Stimulated activated naive CD8-positive, alpha-beta T cell treated with anti-CD3 and anti-CD28 coated beads, Interleukin-15, Interleukin-2, amounts not matched to agents 100 ng/mL and 50 ng/mL, for 24 hours (primary cell): ENCODE results near the gene INSIG2.

Source experiments
- H3K27ac Mint-ChIP-seq: one replicate; pipeline ENCODE4 v1.8.0; 2021; ENCODE audit warnings: mild to moderate bottlenecking, mixed read lengths
- H3K27me3 Mint-ChIP-seq: one replicate; pipeline ENCODE4 v1.8.0; 2021; ENCODE audit warnings: mixed read lengths
- H3K36me3 Mint-ChIP-seq: one replicate; pipeline ENCODE4 v1.8.0; 2021; ENCODE audit warnings: low read depth, mixed read lengths
- H3K4me1 Mint-ChIP-seq: one replicate; pipeline ENCODE4 v1.8.0; 2021; ENCODE audit warnings: low read depth, mixed read lengths
- H3K4me3 Mint-ChIP-seq: one replicate; pipeline ENCODE4 v1.8.0; 2021; ENCODE audit warnings: mild to moderate bottlenecking, mixed read lengths
- H3K9me3 Mint-ChIP-seq: one replicate; pipeline ENCODE4 v1.8.0; 2021; ENCODE audit warnings: mixed read lengths

Gene INSIG2

DNA sequence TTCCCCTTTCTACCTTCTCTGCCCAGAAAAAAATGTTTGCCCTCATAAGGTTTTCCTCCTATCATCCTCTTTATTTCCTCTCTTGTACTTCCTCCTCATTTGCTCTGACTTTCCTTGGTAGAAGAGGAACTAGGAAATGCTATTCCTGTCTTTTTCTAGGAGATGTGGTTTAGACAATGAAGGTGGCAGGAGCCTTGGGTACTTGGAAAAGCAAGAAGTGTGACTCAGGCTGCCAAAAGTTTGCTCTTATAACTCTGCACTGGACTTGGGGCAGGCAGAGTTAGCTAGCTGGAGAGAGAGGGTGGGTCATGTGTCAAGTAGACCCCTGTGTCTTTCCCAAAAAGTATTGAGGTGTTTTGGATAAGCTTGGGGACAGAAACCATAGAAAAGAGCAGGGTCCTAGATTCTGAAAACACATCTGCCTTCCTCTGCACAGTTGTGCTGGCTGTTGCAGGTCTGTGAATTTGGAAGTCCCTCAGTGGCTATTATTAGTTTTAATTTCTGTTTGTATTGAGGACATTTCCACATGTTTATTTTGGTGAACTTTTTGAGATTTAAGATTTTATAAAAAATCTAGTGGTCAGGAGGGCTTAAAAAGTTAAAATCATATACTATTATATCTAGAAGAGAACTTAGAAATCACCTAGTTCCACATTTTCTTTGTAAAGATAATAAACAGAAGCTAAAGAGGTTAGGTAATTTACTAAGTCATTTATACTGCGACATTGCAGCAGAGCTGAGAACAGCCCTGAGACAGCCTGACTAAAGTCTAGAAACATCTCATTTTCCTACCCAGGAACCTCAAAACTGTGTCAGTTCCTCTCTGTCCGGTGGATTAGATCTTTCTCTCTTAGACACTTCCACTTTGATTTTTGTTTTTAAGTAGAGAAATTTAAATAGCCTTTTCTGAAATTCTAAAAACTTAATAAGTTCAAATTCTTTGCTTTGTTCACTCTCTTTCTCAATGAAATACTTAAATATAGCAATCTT is 16.0 kb downstream of the INSIG2 start:
- Mint-ChIP-seq H3K27me3 (no peaks in the 10 kb centered on the region), H3K9me3 (no peaks in the 10 kb centered on the region), H3K27ac (peak overlapping the region; percentile 13), H3K36me3 (peaks cover 68% of the 10 kb centered on the region), H3K4me1 (peaks cover 3% of the 10 kb centered on the region), H3K4me3 (no peak overlapping the region)

DNA sequence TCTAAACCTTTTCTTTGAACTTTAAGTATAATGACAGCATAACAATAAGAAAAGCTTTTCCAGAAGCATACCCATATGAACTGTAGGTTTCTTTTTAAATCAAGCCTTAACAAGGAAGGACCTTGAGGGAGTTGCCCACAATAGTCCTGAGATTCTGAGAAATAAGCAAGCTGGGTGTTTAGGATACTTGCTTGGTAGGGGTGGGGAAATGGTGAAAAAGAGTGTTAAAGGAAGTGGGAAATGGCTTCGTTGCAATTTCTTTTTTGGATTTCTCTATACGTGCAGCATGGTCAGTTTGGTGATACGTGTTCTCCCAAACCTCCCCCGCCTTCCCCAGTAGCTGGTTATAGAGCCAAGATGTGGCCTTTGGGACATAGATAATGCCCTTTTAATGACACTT is 17.2 kb downstream of the INSIG2 start:
- H3K4me1 Mint-ChIP-seq: peaks cover 3% of the 10 kb centered on the region
- H3K36me3 Mint-ChIP-seq: peaks cover 62% of the 10 kb centered on the region
- no peak overlapping the region for H3K4me3 Mint-ChIP-seq
- no peaks in the 10 kb centered on the region for H3K9me3 Mint-ChIP-seq
- no peak overlapping the region for H3K27ac Mint-ChIP-seq
- H3K27me3 Mint-ChIP-seq: no peaks in the 10 kb centered on the region

DNA sequence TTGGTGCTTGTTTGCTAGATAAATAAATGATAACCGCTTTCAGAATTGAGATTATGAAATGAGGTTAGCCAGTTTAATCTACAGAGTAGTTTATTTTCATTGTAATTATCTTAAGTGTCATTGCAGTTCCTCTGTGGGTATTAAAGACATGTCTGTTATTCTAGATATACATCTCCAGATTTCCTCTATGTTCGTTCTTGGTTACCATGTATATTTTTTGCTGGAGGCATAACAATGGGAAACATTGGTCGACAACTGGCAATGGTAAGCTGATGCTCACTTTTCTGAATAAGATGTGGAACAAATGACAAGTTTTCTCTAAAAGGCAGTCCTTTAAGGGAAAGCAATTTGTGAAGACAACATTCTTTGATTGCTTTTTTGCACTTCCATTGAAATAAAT is 18.7 kb downstream of the INSIG2 start:
- Mint-ChIP-seq H3K4me1 (peaks cover 3% of the 10 kb centered on the region), H3K9me3 (no peaks in the 10 kb centered on the region), H3K36me3 (peaks cover 60% of the 10 kb centered on the region), H3K27me3 (no peaks in the 10 kb centered on the region), H3K27ac (no peak overlapping the region), H3K4me3 (no peak overlapping the region)

DNA sequence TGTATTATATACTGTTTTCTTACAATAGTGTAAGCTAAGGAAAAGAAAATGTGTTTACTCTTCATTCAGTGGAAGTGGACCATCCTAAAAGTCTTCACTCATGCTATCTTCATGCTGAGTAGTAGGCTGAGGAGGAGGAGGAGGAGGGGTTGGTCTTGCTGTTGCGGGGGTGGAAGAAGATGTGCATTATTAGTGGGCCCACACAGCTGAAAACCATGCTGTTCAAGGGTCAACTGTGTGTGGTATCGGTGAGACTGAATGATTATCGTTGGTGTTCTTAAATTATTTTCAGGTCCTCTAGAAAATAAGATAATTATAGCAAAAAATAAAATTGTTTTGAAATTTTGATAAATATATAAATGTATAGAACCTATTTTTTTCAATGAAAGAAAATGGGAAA is 22.0 kb downstream of the INSIG2 start:
- Mint-ChIP-seq H3K4me3 (no peak overlapping the region), H3K36me3 (peaks cover 43% of the 10 kb centered on the region), H3K27ac (no peak overlapping the region), H3K27me3 (no peaks in the 10 kb centered on the region), H3K9me3 (no peaks in the 10 kb centered on the region), H3K4me1 (no peaks in the 10 kb centered on the region)

DNA sequence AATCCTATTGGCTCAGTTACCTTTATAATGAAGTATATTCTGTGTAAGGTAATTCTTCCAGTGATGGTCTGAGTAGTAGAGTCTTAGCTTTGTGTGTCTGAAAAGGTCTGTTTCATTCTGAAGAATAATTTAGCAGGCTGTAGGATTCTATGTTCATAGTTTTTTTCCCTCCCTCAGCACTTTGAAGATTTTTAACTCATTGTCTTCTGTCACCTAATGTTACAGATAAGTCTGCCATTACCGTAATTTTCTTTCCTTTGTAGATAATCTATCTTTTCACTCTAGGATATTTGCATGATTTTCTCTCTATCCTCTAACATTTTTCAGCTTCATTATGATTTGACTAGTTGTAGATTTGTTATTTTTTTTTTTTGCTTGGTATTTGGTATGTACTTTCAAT is 22.7 kb downstream of the INSIG2 start:
- Mint-ChIP-seq H3K4me3 (no peak overlapping the region), H3K27me3 (no peaks in the 10 kb centered on the region), H3K9me3 (no peaks in the 10 kb centered on the region), H3K4me1 (no peaks in the 10 kb centered on the region), H3K27ac (no peak overlapping the region), H3K36me3 (peaks cover 40% of the 10 kb centered on the region)

DNA sequence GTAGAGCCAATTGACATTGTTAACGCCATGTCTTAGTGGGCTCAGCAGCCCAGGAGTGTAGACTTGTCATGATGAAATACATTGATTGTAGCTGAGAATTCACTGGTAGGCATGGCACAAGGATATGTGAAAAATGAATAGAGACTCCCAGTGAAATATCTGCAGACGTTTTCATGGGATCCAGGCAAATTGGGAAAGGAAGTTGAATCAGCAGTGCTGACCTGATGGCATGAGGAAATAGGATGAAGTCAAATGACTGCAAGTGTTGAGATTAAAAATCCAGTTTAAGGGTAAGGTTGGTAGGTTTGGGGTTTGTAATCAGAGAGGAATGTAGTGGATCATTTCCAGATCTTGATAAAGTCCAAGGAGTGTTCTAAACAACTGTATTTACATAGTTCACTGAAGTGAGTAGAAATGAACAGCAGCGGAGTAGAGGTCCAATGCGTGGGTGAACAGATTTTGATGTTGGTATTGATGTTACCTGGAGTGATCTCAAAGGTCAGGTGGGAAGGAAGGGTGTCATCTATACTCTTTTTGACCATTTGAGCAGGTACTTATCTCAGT is 24.6 kb downstream of the INSIG2 start:
- no peaks in the 10 kb centered on the region for H3K4me1 Mint-ChIP-seq
- H3K27me3 Mint-ChIP-seq: no peaks in the 10 kb centered on the region
- peaks cover 23% of the 10 kb centered on the region for H3K36me3 Mint-ChIP-seq
- no peak overlapping the region for H3K4me3 Mint-ChIP-seq
- peak overlapping the region; percentile 9 for H3K27ac Mint-ChIP-seq
- no peaks in the 10 kb centered on the region for H3K9me3 Mint-ChIP-seq

DNA sequence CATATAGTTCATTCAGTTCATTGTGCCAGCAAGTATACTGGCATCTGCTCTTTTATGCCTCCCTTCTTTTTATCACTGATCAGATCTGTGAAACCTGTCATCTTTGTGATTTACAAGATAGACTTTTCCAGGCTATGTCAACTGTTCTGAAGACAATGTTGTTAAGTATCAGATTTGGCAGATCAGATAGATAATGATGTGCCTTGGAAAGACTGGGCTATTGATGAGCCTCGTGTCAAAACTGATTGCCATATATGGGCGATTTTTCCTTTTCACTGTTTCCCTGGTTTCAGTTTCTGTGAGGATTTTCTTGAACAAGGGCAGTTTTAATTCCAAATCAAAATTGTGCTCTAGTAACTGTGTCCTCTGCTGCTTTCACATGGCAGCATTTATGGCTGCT is 26.6 kb downstream of the INSIG2 start:
- Mint-ChIP-seq H3K9me3 (no peaks in the 10 kb centered on the region), H3K27ac (no peak overlapping the region), H3K4me3 (no peak overlapping the region), H3K27me3 (no peaks in the 10 kb centered on the region), H3K4me1 (no peaks in the 10 kb centered on the region), H3K36me3 (peaks cover 11% of the 10 kb centered on the region)

DNA sequence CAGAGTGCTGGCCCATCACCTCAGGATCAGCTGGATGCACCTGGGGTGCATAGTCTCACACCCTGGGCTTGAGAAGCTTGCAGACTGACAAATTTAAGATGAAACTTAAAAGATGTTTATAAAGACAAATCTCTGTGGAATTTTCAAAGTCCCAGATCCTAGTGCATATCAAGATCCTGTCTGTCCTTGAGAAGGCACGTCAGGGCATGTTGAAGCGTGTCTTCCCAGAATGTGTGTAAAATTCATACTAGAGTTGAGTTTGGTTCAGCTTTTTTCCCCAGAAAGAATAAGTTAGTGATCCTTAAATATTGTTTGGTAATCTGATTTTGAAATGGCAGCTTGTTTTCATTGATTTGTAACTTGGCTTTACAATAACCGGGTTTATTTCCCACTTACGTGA is 27.5 kb downstream of the INSIG2 start:
- Mint-ChIP-seq H3K27me3 (no peaks in the 10 kb centered on the region), H3K9me3 (no peaks in the 10 kb centered on the region), H3K36me3 (peaks cover 11% of the 10 kb centered on the region), H3K4me1 (no peaks in the 10 kb centered on the region), H3K4me3 (no peak overlapping the region), H3K27ac (no peak overlapping the region)

DNA sequence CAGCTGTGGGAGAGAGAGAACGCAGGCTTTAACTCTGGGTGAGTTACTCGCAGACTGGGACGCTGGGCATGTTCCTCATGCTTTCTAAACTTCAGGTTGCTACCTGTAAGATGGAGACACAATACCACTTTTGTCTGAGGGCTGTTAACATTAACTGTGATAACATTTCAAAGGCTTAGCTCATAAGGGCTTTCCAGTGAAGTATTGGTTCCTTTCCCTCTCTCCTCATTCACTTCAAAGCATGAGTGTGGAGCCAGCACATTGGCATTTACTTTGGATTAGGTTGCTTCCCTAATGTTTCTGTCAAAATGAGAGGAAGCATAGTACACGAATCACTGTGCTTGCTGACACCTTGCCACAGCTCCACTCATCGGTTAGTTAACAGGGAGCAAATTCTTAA is 30.2 kb downstream of the INSIG2 start:
- Mint-ChIP-seq H3K4me3 (no peak overlapping the region), H3K9me3 (no peaks in the 10 kb centered on the region), H3K36me3 (no peaks in the 10 kb centered on the region), H3K27ac (no peak overlapping the region), H3K4me1 (no peaks in the 10 kb centered on the region), H3K27me3 (no peaks in the 10 kb centered on the region)

DNA sequence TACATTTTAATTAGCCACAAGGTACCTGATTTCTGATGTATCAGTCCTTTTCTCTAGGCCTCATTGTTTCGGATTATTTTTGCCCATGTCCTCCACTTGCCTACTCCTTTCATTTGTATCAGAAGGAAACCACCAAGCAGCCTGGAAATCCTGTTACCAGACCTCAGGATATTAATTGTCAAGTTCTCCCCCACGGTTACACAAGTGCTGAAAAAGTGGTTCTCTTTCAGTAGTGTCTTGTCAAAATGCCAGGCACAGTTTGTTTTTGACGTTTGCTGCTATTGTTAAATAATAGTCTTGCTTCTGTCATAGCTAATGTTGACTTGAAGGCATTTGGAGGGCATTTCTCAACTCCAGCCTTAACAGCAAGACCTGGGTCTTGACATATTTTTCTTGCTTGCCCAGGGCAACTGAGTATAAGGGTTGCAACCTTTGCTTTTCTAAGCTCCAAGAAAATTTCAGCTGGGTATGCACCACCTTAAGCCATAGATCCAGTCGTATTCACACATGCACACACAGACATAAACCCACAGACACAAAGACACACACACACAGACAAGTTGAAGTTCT is 31.0 kb downstream of the INSIG2 start:
- H3K27me3 Mint-ChIP-seq: no peaks in the 10 kb centered on the region
- no peaks in the 10 kb centered on the region for H3K9me3 Mint-ChIP-seq
- no peak overlapping the region for H3K27ac Mint-ChIP-seq
- no peaks in the 10 kb centered on the region for H3K36me3 Mint-ChIP-seq
- no peak overlapping the region for H3K4me3 Mint-ChIP-seq
- H3K4me1 Mint-ChIP-seq: no peaks in the 10 kb centered on the region

DNA sequence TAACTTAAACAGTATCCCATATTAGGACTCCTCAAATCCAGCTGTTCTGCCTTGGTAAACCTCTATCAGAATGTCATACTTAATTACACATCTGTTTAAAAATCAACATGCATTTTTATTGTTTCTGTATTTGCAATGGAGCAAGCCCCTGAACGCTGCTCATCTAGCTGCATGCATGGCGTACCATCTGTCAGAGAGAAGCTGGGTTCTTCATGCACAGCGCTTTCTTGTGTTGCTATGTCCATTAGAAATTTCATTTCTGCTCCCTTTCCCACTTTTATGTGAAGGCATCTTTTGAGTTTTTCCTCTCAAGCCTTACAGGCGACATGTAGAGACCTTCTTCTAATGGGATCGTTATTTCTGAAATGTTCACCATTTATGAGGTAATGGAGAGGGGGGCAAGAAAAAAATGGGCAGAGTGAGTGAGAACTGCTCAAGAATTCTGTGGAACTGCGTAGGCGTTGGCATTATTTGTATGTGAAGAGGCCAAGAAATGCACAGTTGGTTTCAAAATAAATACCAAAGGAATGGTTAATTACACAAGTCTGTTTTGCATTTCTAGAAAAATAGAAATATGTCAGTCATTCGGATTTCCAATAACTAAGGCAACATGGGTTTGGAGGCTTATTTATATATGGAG is 31.6 kb downstream of the INSIG2 start:
- H3K27me3 Mint-ChIP-seq: peaks cover 3% of the 10 kb centered on the region
- H3K4me1 Mint-ChIP-seq: no peaks in the 10 kb centered on the region

DNA sequence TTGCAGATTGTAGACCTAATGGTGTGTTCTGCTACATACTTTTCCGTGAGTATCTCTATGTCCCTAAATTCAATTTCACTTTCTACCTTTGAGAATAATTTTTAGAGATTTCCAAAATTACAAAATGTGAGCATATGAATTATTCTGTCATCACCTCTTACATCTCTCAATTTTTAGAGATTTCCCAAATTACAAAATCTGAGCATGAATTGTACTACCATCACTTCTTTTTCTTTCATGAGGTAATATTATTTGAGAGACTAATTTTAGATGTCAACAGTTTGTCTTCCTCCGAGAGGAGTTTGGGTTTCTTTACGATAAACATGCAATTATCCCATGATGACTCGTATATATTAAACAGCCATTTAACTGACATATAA is 32.1 kb downstream of the INSIG2 start:
- H3K4me3 Mint-ChIP-seq: no peak overlapping the region
- no peaks in the 10 kb centered on the region for H3K36me3 Mint-ChIP-seq
- H3K4me1 Mint-ChIP-seq: no peaks in the 10 kb centered on the region
- no peak overlapping the region for H3K27ac Mint-ChIP-seq
- H3K9me3 Mint-ChIP-seq: no peaks in the 10 kb centered on the region
- peaks cover 6% of the 10 kb centered on the region for H3K27me3 Mint-ChIP-seq

More for the DNA sequence above, 31.6 kb downstream of the INSIG2 start:
- no peaks in the 10 kb centered on the region for H3K36me3 Mint-ChIP-seq
- H3K27ac Mint-ChIP-seq: no peak overlapping the region
- no peaks in the 10 kb centered on the region for H3K9me3 Mint-ChIP-seq
- no peak overlapping the region for H3K4me3 Mint-ChIP-seq

DNA sequence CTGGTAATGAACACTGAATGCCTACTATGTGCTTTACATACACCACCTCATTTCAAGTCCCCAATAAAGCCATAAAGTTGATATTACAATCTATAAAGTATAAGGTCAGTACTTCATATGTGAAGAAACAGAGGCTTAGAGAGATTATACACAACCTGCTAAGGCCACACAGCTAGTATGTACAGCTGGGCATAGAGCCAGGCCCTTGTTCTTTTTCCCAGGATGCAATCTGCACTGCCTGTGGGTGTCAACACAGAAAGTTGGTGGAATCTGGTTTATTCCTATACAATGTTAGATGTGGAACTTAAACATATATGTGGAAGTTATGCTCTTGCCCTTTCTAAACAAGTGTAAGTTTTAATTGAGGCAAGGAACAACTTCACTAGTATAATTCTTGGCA is 32.8 kb downstream of the INSIG2 start:
- H3K4me3 Mint-ChIP-seq: no peak overlapping the region
- peaks cover 9% of the 10 kb centered on the region for H3K27me3 Mint-ChIP-seq

DNA sequence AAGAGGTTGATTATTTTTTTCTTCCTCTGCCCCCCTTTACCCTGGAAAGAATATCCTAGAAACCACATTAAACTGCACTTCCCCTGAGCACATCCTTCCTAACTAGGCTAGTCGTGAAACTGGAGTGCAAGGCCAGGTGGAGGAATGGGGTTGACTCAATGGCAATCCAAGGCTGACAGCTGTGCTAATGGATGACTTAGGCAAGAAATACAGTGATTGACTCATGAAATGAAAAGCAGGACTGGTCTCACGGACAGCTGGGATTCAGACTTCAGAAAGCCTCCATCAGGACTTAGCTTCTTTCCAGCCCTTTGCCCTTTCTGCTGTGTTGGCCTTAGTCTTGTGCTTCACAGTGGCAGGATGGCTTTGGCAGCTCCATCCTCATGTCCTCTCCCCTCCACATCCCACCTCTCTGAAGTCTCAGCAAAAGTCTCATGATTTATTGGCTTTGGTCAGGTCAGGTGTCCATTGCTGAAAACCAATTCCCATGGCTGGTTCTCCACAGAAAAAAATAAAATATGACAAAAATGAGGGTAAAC is 33.8 kb downstream of the INSIG2 start:
- peaks cover 16% of the 10 kb centered on the region for H3K27me3 Mint-ChIP-seq
- no peak overlapping the region for H3K4me3 Mint-ChIP-seq
- H3K27ac Mint-ChIP-seq: no peak overlapping the region
- H3K4me1 Mint-ChIP-seq: no peaks in the 10 kb centered on the region
- no peaks in the 10 kb centered on the region for H3K36me3 Mint-ChIP-seq
- no peaks in the 10 kb centered on the region for H3K9me3 Mint-ChIP-seq

More for the DNA sequence above, 32.8 kb downstream of the INSIG2 start:
- Mint-ChIP-seq H3K36me3 (no peaks in the 10 kb centered on the region), H3K4me1 (no peaks in the 10 kb centered on the region), H3K27ac (no peak overlapping the region), H3K9me3 (no peaks in the 10 kb centered on the region)
